Mucosa of descending colon (tissue), 3 donors: ENCODE data around the gene MRS2. TPM values are rescaled to one million over a fixed set of nuclear protein-coding genes. Genes with fewer than 3 reads are reported as not detected.

Experiments
- ATAC-seq: fragments of 200-7000 bp; cut with Tn5 transposase; one replicate; pipeline ENCODE4 v1.9.1; 2020; ENCODE audit warnings: mild to moderate bottlenecking, moderate library complexity
- DNase-seq, 3 donors: peaks; one replicate each; pipeline ENCODE4 v3.0.0-alpha.2; 2020
- H3K36me3 ChIP-seq: fragments of 200-600 bp; one replicate; pipeline ENCODE4 v1.8.0; 2021; ENCODE audit warnings: low read depth, mild to moderate bottlenecking
- H3K4me1 ChIP-seq: fragments of 200-600 bp; one replicate; pipeline ENCODE4 v1.8.0; 2021; ENCODE audit warnings: low read depth, mild to moderate bottlenecking
- H3K4me3 ChIP-seq: fragments of 200-600 bp; one replicate; pipeline ENCODE4 v1.8.0; 2021; ENCODE audit warnings: mild to moderate bottlenecking
- H3K9me3 ChIP-seq: fragments of 200-600 bp; one replicate; pipeline ENCODE4 v1.8.0; 2021; ENCODE audit warnings: mild to moderate bottlenecking
- CTCF ChIP-seq: fragments of 200-600 bp; IDR thresholded peaks from one replicate; pipeline ENCODE4 v1.8.0; 2022; ENCODE audit warnings: antibody characterized with exemption, mild to moderate bottlenecking
- intact Hi-C, 2 donors: fragments of 100-400 bp; cut with DNase I in 1 of 2; cut with micrococcal nuclease in 1 of 2; formaldehyde crosslinking; loops; one replicate each; pipeline versions ENCODE4 v1.11.0 to v1.11.1; 2022; cut with DNase I, micrococcal nuclease
- total RNA-seq, 3 donors: library from RNA; stranded (reverse); fragmentation: NEBNext Ultra II Directional in 2 of 3; extraction: Animal tissue kit (Norgen Biotek cat#: 25700) in 2 of 3; gene quantifications; one replicate each; pipeline versions ENCODE4 v1.2.1 to v1.2.4, GENCODE V29; 2021 to 2023
- donor health status: DM: no; HTN: no; CAD: no; lungs with moderate emphysema.
- donor health status: DM: no; HTN: no; CAD: no.
- donor health status: DM: no; HTN: yes; CAD: no.

The MRS2 gene
- total RNA-seq, 3 donors from 2014 or later, result 25.4 to 32.1 (median 28.9) TPM

- Histone ChIP-seq H3K4me1 (no peaks in the 10 kb centered on the region), H3K4me3 (no peak overlapping the region), H3K36me3 (no peaks in the 10 kb centered on the region), H3K9me3 (no peaks in the 10 kb centered on the region)
- intact Hi-C loops, result loop anchor here in 1 of 2 donors (5.0 kb wide), 1 partner anchor 103 kb away; no protein-coding TSS in a partner anchor
- ATAC-seq, result no peak
- DNase-seq, result no peak
- TF ChIP-seq CTCF, result no peak
These were observed 17.0 kb upstream of the MRS2 start for GRCh38 chr6:24385536-24386269.

GRCh38 chr6:24387818-24388217, 14.9 kb upstream of the MRS2 start:
- no peak overlapping the region for H3K4me3 ChIP-seq
- intact Hi-C loops, result loop anchor here in 1 of 2 donors (5.0 kb wide), 1 partner anchor 106 kb away; no protein-coding TSS in a partner anchor
- H3K36me3 ChIP-seq, result no peaks in the 10 kb centered on the region
- H3K4me1 ChIP-seq, result no peaks in the 10 kb centered on the region
- DNase-seq (no peak), ATAC-seq (no peak)
- H3K9me3 ChIP-seq, result no peaks in the 10 kb centered on the region
- TF ChIP-seq CTCF, result no peak

GRCh38 chr6:24391208-24391607, 11.5 kb upstream of the MRS2 start:
- H3K4me1 ChIP-seq, result no peaks in the 10 kb centered on the region
- intact Hi-C loops, result no loop called here
- no peak for TF ChIP-seq CTCF
- no peaks in the 10 kb centered on the region for H3K9me3 ChIP-seq
- no peak for ATAC-seq
- no peak overlapping the region for H3K4me3 ChIP-seq
- DNase-seq, result no peak
- H3K36me3 ChIP-seq, result no peaks in the 10 kb centered on the region

- H3K4me1 ChIP-seq, result no peaks in the 10 kb centered on the region
- no peak for TF ChIP-seq CTCF
- ATAC-seq, result no peak
These were observed 10.9 kb upstream of the MRS2 start for GRCh38 chr6:24391756-24392405.

DNA sequence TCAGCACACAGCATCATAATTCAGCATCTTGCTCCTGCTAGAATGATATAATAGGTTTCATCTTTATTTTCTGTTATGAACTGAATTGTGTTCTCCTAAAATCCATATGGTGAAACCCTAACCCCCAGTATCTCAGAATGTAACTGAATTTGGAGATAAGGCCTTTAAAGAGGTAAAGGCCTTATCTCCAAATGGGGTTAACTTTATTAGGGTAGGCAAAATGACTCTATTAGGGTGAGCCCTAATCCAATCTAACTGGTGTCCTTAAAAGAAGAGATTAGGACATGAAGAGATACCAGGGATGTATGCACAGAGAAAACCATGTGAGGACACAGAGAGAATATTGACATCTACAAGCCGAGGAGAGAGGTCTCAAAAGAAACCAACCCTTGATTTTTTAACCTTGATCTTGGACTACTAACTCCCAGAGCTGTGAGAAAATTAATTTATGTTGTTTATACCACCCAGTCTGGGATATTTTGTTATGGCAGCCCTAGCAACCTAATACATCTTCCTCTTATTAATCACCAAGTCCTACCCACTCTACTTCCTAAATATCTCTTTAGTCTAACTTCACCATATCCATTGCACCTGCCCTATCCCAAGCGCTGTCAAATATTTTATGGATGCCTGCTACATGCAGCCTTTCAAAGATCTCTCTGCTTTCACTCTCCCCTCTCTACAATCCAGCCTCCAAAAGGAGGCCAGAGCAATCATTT, 8.5 kb upstream of the MRS2 start:
- DNase-seq (no peak), ATAC-seq (no peak)
- no peak overlapping the region for H3K4me3 ChIP-seq
- no peaks in the 10 kb centered on the region for H3K4me1 ChIP-seq
- no peak for TF ChIP-seq CTCF
- no peaks in the 10 kb centered on the region for H3K9me3 ChIP-seq
- H3K36me3 ChIP-seq, result no peaks in the 10 kb centered on the region
- intact Hi-C loops, result no loop called here

More at GRCh38 chr6:24391756-24392405, 10.9 kb upstream of the MRS2 start:
- no peak overlapping the region for H3K4me3 ChIP-seq
- no peak for DNase-seq
- H3K9me3 ChIP-seq, result no peaks in the 10 kb centered on the region
- intact Hi-C loops, result no loop called here
- H3K36me3 ChIP-seq, result no peaks in the 10 kb centered on the region
